Progenitor cell of endocrine pancreas (in vitro differentiated cells): ENCODE measurements around the gene DHRS11. TPM values are rescaled to one million over a fixed set of nuclear protein-coding genes. Genes with fewer than 3 reads are reported as not detected.
A peak's percentile ranks its signal among the peaks of the same experiment; 100 is the strongest.

Experiments
- DNase-seq: peaks from one replicate; pipeline ENCODE4 v3.0.0; 2021; ENCODE audit warnings: low spot score; ENCODE audit not compliant: unreplicated experiment
- H3K27ac Mint-ChIP-seq: 2 replicates; pipeline ENCODE4 v1.8.0; 2021; ENCODE audit warnings: mild to moderate bottlenecking, moderate library complexity, mixed read lengths
- H3K27me3 Mint-ChIP-seq: 2 replicates; pipeline ENCODE4 v1.8.0; 2021; ENCODE audit warnings: mixed read lengths
- H3K36me3 Mint-ChIP-seq: 2 replicates; pipeline ENCODE4 v1.8.0; 2022; ENCODE audit warnings: mixed read lengths; ENCODE audit not compliant: insufficient read depth
- H3K4me1 Mint-ChIP-seq: 2 replicates; pipeline ENCODE4 v1.8.0; 2021; ENCODE audit warnings: low read depth, mixed read lengths
- H3K4me3 Mint-ChIP-seq: 2 replicates; pipeline ENCODE4 v1.8.0; 2021; ENCODE audit warnings: low read depth, mild to moderate bottlenecking, moderate library complexity, mixed read lengths
- H3K9me3 Mint-ChIP-seq: 2 replicates; pipeline ENCODE4 v1.8.0; 2021; ENCODE audit warnings: low read depth, mixed read lengths
- total RNA-seq: library from RNA; stranded (reverse); gene quantifications from 2 replicates; pipeline ENCODE4 v1.2.1, GENCODE V29; 2021
- TF ChIP-seq, protein P1 (sequence below): fragments of 200-600 bp; sonication (generic); IDR thresholded peaks from one replicate; pipeline ENCODE4 v1.5.0; 2021; ENCODE audit warnings: antibody characterized with exemption, mild to moderate bottlenecking; ENCODE audit not compliant: unreplicated experiment

Gene DHRS11
- total RNA-seq, 1 donor from 2014 or later = 12.0 TPM

DNA sequence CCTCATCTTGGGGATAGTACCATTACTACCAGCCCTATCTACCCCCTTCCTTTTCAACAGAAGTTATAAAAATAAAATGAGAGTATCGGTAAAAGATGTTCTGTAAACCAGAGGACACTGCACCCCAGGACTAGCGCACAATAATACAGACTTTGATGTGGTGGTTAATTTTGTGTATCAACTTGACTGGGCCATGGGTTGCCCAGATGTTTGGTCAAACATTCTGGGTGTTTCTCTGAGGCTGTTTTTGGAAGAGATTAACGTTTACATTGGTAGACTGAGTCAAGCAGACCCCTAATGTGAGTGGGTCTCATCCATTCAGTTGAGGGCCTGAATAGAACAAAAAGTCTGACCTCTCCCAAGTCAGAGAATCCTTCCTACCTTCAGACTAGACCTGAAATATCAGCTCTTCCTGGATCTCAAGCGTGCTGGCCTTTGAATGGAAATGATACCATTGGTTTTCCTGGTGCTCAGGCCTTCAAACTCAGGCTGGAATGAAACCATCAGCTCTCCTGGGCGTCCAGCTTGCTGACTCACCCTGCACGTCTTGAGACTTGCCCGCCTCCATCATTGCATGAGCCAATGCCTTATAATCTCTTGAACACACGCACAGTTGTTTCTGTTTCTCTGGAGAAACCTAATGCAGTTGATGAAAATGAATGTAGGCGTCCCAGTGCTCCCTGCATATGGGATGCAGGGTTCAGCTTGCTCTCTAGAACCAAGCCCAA, 19.8 kb downstream of the DHRS11 start:
- Mint-ChIP-seq H3K4me3 (no peak overlapping the region), H3K9me3 (no peaks in the 10 kb centered on the region), H3K36me3 (peaks cover 1% of the 10 kb centered on the region), H3K27me3 (peaks cover 13% of the 10 kb centered on the region), H3K4me1 (peaks cover 10% of the 10 kb centered on the region), H3K27ac (no peak overlapping the region)
- DNase-seq = no peak
- TF ChIP-seq, protein P1, sequence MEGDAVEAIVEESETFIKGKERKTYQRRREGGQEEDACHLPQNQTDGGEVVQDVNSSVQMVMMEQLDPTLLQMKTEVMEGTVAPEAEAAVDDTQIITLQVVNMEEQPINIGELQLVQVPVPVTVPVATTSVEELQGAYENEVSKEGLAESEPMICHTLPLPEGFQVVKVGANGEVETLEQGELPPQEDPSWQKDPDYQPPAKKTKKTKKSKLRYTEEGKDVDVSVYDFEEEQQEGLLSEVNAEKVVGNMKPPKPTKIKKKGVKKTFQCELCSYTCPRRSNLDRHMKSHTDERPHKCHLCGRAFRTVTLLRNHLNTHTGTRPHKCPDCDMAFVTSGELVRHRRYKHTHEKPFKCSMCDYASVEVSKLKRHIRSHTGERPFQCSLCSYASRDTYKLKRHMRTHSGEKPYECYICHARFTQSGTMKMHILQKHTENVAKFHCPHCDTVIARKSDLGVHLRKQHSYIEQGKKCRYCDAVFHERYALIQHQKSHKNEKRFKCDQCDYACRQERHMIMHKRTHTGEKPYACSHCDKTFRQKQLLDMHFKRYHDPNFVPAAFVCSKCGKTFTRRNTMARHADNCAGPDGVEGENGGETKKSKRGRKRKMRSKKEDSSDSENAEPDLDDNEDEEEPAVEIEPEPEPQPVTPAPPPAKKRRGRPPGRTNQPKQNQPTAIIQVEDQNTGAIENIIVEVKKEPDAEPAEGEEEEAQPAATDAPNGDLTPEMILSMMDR = no peak

DNA sequence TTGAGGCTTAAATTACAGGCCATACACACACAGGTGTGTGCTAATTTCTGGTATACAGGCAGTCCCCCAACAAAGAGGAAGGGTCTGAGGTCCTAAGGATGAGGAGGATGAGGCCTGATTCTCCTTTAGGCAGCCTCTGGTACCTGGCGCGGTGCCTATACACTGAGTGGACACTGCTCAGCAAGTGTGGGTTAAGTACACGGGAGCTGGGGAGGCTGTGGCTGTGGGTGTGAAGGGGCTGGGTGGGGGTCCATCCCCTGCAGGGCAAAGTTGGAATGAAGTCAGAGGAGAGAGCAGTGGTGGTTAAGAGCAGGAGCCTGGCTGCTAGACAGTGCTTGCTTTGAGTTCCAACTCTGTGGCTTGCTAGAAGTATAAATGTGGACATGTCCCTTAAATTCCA, 20.6 kb downstream of the DHRS11 start:
- Mint-ChIP-seq H3K27ac (peak overlapping the region; percentile 56), H3K9me3 (no peaks in the 10 kb centered on the region), H3K27me3 (peaks cover 13% of the 10 kb centered on the region), H3K4me1 (peaks cover 10% of the 10 kb centered on the region), H3K4me3 (no peak overlapping the region), H3K36me3 (peaks cover 1% of the 10 kb centered on the region)
- no peak for DNase-seq
- TF ChIP-seq, protein P1 = no peak

DNA sequence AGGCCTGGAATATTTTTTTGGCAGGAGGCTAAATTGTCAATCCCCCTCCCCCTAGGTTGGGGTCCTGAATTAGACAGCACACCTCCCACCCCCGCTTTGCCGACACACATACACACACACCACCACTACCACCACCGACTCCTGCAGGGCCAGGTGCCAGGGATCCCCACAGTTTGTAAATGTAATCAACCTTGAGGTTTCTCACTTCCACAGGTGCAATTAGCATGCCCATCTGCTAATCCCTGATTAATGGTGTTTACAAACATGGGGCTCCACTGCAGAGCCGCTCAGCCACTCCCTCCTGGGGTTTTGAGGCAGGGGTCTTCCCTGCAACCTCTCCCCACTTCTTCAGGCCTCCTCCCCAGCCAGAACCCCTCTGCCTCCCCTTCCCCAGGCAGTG, 21.5 kb downstream of the DHRS11 start:
- H3K9me3 Mint-ChIP-seq = no peaks in the 10 kb centered on the region
- no peak for DNase-seq
- H3K4me3 Mint-ChIP-seq = no peak overlapping the region
- no peaks in the 10 kb centered on the region for H3K36me3 Mint-ChIP-seq
- peaks cover 13% of the 10 kb centered on the region for H3K27me3 Mint-ChIP-seq
- peaks cover 12% of the 10 kb centered on the region for H3K4me1 Mint-ChIP-seq
- H3K27ac Mint-ChIP-seq = no peak overlapping the region
- TF ChIP-seq, protein P1 = no peak

DNA sequence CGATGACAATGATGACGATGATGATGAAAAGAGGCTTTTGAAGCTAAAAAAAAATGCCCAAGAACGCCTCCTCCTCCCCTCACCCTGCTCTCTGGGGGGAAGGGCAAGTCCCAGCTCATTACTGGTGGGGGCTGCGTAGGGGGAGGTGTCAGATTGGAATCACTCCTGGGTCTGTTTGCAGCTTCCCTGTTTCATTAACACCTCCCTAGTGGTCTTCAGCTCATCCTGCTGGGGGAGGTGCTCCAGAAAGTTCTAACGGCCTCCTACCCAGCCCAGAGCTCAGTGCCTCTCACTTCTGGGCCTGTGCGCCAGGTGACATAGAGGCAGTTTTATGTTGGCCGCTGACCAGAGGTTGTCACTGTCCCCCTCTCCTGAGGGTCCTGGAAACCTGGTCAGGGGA, 22.4 kb downstream of the DHRS11 start:
- H3K4me1 Mint-ChIP-seq = peaks cover 12% of the 10 kb centered on the region
- TF ChIP-seq, protein P1 = no peak
- H3K27ac Mint-ChIP-seq = no peak overlapping the region
- H3K4me3 Mint-ChIP-seq = no peak overlapping the region
- no peak for DNase-seq
- peaks cover 13% of the 10 kb centered on the region for H3K27me3 Mint-ChIP-seq
- no peaks in the 10 kb centered on the region for H3K36me3 Mint-ChIP-seq
- no peaks in the 10 kb centered on the region for H3K9me3 Mint-ChIP-seq

DNA sequence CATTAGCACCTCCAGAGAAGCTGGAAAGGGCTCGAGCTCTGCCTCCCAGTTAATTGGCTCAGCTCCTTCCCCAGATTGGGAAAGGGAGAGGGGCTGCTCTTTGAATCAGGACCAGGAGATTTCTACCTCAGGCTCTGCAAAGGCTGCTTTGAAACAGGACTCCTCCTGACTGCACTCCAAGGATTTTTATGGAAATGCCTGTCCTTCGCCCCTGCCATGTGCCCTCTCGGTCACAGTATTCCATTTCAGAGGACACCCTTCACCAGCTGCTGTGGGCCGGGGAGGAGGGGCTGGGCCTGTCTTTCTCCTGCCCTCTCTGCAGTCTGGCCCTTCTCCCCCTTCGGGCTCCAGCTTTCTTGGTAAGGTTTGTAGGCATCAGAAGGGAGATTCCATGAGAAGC, 23.3 kb downstream of the DHRS11 start:
- TF ChIP-seq, protein P1 = no peak
- H3K4me3 Mint-ChIP-seq = no peak overlapping the region
- no peak for DNase-seq
- no peaks in the 10 kb centered on the region for H3K9me3 Mint-ChIP-seq
- peaks cover 12% of the 10 kb centered on the region for H3K4me1 Mint-ChIP-seq
- H3K36me3 Mint-ChIP-seq = no peaks in the 10 kb centered on the region
- no peak overlapping the region for H3K27ac Mint-ChIP-seq
- peaks cover 13% of the 10 kb centered on the region for H3K27me3 Mint-ChIP-seq
